GM12874 (cell line): ENCODE data around the gene SMOC2.

Experiments used
- CTCF ChIP-seq: IDR thresholded peaks from 2 replicates; pipeline ENCODE4 v1.5.1; 2011; ENCODE audit warnings: low read depth, mild to moderate bottlenecking, control low read depth, low read length, moderate library complexity; ENCODE audit not compliant: insufficient read depth

SMOC2 gene

GRCh38 chr6:168438783-168439520 lies 2.0 kb upstream of the SMOC2 start:
- TF ChIP-seq CTCF: no peak

GRCh38 chr6:168439794-168440450 lies 1.1 kb upstream of the SMOC2 start:
- no peak for TF ChIP-seq CTCF

GRCh38 chr6:168441434-168442391 lies 729 bp downstream of the SMOC2 start:
- TF ChIP-seq CTCF: no peak

GRCh38 chr6:168442646-168443045 lies 1.7 kb downstream of the SMOC2 start:
- TF ChIP-seq CTCF: no peak

DNA sequence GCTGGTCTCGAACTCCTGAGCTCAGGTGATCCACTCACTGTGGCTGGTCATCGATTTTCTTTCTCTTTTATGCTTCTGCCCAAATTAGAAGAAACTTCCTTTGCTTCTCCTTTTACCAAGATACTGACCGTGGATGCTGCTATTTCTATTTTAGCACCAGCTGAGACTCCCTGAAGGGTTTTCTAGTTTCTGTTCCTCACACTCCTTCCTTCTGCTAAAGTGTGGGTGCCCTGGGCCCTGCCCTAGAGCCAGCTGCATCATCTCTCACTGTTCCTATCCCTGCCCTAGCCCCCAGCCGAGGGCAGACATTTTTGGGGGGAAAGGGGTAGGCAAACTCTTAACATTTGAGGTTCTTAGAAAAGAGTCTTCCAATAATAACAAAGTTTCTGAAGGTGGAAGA lies 6.3 kb downstream of the SMOC2 start:
- no peak for TF ChIP-seq CTCF

DNA sequence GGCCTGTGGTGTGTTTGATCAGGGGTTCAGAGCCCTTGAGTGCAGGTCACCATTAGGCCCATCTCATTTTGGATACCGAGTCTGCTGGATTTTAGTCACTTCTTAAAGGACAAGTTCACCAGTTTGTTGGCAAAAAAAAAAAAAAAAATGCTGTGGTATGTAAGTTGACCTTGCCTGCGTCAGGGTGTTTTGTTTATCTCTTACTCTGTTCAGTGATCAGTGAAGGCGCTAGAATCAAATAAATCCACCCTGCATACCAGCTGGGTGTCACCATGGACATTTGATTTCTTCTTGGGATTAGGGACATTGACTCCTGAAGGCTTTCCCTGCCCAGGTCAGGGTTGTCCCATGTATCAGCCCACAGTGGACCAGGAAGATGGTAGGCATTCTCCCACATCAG lies 6.7 kb downstream of the SMOC2 start:
- no peak for TF ChIP-seq CTCF
